GM21528 (cell line): Measurements from ENCODE around the gene NAPB.
"Not testable (repeated sequence)": the region's sequence is repeated elsewhere in the genome, so short reads cannot be mapped to it uniquely, and the experiment has no call there.

ENCODE experiments used
- ATAC-seq: cut with Tn5 transposase; IDR thresholded peaks from one replicate; pipeline ENCODE4 v1.9.1; 2021; ENCODE audit warnings: mild to moderate bottlenecking, moderate library complexity; ENCODE audit not compliant: unreplicated experiment, low FRiP score

NAPB gene

DNA sequence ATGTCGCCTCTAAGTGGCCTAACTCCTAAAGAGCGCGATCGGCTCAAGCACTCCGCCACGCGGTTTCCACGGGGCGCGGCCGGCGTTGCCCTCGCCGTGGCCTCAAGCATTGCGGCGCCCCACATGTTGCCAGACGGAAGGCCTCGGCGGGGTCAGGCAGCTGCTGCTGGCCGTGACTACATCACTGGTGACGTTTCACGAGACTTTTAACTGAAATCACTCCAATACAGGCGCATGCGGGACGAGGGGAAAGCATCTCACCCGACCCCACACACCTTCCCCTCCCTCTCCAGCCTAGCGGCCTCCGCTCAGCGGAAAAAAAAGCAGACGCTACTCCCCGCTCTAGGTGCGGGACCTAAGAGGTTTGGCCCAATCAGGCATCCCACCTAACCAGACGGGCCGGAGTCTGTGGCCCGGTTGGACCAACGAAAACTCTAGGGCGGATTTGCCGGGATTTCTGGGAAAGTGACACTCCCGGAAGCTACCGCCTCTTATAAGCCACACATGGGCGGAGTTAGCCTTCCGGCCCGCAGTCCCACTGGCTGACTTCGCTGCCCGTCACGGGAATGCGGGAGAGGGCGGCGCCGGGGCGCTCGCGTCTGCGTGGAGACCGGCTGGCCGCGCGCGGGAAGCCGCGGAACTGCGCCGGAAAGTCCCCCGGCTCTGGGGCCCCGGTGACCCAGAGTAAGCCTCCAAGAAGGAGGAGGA, 70.9 kb downstream of the NAPB start, which contains the start of gene NXT1:
NXT1 (plus strand) TSS at position 596 of the 708 bp plus-strand sequence. CDS start 3,251 bp downstream, outside the sequence.
- peak; percentile 83 for ATAC-seq

DNA sequence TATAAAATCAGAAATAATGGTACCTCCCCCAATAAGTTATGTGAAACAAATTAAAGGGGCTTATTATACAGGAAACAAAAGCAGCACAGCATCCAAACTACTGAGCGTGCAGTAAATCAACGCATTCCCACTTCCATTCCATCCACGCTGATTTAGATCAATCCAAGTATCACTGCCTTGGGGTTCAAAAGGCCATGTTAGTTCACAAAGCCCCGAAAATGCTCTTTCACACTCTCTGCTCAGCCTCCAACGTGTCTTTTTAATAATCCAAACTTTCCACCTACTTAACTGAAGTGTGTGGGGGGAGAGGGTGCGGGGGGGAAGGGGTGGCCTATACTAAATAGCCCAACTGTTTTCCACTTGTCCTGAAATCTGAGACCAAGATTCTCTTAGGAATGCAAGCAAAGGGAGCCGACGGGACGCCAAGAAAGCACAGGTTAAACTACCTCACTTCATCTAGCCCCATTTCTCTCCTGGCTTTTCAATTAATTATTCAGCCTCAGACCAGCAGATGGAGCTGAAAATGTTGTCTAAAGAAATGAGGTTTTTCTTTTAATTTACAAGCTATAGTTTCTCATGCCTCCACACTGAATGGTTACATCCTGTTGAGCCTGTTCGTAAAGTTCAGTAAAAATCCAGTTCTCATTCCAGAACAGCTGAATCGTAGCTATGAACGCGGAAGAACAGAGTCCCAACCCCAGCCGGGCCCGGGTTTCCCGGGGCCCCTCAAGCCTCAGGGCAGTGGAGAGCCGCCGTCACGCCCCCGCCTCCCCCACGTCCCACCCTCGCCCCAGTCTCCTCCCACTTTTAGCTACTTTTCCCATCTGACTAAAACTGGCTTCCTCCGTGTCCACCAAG, 71.7 kb downstream of the NAPB start:
- ATAC-seq = peak; percentile 41

DNA sequence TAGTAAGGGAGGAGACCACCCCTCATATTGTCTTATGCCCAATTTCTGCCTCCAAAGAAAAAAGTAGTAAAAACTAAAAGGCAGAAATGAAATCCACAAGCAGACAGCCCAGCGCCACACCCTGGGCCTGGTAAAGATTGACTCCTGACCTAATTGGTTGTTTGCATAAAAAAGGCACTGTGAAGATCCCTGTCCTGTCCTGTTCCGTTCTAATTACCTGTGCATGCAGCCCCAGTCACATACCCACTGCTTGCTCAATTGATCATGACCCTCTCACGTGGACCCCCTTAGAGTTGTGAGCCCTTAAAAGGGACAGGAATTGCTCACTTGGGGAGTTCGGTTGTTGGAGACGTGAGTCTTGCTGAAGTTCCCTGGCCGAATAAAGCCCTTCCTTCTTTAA, 72.8 kb downstream of the NAPB start:
- ATAC-seq = not testable (repeated sequence)

DNA sequence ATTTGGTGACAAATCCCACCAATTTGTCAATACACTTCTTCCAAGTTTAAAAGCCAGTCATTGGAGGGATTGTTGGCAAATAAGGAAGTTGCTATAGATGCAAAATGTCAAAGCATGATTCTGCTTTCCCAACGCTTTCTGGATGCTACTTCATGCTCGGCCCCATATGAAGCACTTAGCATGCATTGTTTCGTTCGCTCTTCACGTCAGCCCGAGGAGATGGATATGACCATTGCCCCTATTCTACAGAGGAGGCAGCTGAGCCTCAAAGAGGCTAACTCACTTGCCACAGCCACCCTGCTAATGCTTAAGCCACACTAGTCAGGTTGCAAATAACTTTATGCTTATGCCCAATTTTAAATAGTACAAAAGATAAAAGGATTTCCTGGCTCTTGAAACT, 73.5 kb downstream of the NAPB start:
- ATAC-seq = no peak

DNA sequence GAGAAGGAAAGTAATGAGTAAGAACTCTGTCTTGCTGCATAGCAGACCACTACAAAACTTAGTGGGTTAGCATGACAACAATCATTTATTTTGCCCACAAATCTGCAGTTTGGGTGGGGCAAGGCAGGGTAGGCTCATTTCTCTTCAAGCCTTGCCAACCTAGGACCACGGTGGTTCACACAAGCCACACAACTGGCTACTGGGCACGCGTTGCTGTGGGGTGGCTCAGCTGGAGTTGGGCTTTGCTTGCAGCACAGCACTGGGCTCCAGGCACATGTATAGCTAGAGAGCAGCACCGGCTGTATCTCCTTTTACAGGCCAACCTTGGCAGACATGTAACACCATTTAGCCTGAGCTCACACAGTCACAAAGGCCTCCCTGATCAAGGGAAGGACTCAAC, 75.3 kb downstream of the NAPB start:
- no peak for ATAC-seq

DNA sequence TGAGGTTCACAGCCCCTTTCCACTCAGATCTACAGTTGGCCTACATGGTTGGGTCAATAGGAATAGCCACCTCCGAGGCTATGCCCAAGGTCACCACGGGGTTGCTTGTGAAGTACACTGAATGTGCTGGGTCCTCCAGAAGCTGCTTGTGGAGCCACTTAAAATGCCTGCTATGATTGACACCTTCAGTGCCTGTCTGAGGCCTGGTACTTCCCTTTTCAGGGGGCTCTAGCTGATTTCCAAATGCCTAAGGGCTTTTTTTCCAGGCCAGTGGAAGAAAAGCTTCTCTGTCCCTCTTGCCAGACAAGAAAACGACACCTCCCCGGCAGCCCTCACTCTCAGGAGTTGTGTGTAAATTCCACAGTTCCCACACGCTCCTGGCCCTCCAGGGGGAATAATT, 77.0 kb downstream of the NAPB start:
- ATAC-seq = no peak

DNA sequence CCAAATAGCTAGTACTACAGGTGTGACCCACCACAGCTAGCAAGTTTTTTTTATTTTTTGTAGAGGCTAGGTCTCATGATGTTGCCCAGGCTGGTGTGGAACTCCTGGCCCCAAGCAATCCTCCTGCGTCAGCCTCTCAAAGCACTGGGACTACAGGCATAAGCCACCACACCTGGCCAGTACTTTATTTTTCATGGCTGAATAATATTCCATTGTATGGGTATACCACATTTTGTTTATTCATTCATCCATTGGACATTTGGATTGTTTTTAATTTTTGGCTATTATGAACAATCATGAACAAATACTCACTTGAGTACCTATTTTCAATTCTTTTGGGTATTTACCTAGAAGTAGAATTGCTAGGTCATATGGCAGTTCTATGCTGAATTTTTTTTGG, 77.7 kb downstream of the NAPB start:
- no peak for ATAC-seq

DNA sequence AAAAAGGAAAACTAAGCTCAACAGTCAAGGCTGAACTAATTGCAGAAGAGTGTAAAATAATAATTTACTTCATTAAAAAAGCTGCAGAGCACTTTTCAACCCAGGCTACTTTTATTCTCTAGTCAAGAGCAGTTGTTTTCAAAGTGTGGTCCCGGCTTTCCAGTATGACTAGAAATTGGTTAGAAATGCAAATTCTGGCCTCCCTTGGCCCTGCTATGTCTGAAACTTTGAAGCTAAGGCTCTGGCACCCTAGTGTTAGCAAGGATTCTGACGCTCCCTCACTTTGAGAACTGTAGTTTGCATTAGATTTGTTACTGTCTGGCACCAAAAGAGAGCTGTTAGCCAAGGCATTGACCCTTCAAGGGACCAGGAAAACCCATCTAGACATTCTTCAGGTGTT, 80.2 kb downstream of the NAPB start:
- no peak for ATAC-seq

DNA sequence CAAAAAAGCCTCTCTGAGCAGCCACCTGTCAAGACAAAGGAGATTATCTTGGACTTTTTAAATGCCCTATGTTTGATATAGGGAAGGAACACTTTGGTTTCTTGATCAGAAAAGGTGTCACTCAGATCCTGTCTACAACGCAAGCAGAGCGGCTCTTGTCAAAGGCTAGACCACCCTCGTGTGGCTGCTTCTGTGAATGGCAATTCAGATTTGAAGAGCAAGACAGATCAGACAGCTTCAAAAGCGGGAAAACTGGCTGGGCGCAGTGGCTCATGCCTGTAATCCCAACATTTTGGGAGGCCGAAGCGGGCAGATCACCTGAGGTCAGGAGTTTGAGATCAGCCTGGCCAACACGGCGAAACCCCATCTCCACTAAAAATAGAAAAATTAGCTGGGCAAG, 80.8 kb downstream of the NAPB start:
- no peak for ATAC-seq

DNA sequence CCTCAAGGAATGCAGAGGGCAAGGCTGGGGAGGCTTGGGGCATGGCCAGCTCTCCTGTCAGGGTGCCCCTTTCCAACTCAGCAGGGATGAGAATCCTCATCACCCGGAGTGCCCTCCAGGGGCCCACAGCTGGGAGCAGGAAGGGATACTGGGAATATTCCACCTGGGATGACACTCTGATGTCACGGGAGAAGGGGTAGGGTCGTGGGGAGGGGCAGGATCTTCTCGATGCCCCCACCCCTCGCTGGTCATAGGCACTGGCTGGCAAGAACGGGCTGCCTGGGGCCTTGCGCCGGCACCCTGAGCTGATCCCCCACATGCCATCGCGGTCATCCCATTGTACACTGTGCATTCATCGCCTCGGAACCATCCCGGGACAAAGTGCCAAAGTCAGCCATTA, 81.3 kb downstream of the NAPB start:
- ATAC-seq = no peak

DNA sequence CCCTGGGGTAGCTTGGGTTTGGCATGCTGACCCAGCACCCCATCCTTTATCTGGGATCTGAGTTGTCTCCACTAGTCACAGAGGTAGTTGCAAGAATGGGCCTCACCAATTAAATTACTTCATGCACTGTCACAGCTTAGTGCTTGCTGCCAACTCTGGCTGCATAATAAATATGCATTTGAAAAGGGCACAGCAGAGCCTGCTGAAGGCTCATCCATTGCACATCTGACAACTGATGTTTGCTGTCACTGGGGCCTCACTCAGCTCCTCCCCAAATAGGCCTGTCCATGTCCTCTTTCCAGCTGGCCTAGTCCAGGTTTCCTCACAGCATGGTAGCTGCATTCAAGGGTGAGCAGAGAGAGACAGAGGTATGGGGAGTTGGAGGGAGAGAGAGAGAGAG, 84.0 kb downstream of the NAPB start:
- ATAC-seq = no peak

DNA sequence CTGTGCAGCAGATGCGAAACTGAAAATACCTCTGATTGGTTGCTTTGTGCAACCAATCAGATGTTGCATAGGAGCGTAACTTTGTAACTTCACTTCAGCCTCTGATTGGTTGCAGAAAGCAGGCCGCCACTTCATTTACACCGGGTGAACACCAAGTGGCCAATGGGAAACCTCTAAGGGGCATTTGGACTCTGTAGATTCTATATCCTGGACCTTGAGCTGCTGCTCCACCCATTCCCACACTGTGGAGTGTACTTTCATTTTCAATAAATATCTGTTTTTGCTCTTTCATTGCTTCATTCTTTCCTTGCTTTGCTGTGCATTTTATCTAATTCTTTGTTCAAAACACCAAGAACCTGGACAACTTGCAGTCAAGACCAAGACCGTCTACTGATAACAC, 84.8 kb downstream of the NAPB start:
- ATAC-seq = no peak

DNA sequence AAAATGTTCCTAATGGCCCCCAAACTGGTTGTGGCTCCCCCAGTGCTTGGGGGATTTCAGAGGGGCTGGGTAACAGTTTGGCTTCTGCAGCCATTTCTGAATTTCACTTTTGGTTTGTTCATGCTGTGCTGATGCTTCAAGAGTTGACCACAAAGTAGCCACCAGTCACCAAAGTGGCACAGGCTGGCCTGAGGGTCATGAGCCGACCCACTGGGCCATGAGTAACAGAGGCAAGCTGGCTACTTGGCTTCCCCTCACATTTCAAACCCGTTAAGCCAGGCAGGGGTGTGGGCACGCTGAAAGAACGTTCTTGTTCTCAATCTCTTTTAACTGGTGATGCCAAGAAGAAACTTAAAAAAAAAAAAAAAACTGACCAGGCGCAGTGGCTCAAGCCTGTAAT, 85.8 kb downstream of the NAPB start:
- ATAC-seq = no peak

DNA sequence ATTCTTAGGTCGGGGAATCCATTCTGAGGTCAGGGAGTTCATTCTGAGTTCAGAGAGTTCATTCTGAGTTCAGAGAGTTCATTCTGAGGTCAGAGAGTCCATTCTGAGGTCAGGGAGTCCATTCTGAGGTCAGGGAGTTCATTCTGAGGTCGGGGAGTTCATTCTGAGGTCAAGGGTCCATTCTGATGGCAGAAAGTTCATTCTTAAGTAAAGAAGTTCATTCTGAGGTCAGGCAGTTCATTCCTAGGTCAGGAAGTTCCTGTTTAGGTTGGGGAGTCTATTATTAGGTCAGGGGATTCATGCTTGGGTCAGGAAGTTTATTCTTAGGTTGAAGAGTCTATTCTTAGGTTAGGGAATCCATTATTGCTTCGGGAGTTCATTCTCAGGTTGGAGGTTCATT, 87.2 kb downstream of the NAPB start:
- no peak for ATAC-seq

DNA sequence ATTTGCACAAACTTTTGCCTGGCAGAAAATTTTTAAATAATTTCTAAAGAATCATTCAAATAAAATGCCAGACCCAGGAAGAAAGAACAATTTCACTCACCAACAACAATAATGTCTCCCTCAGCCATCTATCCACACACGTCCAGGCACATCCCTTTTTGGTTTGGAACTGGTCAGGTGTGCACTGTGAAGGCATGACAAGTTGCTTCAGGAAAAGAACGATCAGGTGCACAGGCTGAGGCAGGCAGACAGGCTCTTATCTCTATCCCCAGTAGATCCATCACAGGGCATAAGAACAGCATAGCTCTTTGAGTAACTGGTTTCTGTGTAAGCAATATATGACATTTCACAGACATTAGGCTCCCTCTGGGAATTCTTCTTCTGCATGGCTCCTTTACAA, 88.8 kb downstream of the NAPB start:
- ATAC-seq = no peak

DNA sequence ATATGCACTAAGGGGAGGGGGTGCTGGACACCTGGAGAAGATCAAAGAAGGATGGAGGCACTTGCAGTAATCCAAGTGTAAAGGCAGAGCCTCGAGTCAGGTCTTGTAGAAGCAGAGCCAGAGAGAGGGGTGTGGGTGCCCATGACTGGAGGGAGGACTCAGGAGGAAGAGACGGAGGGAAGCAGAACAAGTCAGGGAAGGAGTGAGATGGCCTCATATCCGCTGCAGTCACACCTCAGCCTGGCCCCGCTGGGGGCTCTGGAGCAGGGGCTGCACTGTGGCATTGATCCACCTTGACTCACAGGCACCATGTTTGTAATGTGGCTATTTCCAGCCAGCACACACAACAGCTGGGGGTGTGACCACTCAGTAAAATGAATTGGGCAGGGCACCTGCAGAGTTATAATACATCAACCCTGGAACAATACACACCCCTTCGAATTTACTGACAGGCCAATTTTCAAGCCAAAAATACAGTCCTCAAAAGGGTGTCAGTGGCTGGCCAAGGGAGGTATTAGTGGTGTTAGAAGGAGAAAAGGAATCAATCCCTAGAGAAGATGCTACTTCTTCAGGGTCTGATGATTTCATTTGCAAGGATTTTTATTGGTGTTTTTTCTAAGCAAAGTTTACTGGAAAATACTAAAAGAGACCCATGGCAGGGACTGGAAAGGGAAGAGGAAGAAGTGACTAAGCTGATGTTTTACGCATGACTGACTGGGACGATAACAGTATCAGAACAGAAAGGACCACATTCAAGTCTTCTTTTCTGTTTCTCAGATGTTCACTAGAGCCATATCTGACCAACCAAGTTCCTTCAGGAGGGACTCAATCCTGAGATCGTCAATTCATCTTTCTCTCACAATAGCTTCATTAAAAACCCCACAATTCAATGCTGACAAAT, 89.6 kb downstream of the NAPB start:
- no peak for ATAC-seq

DNA sequence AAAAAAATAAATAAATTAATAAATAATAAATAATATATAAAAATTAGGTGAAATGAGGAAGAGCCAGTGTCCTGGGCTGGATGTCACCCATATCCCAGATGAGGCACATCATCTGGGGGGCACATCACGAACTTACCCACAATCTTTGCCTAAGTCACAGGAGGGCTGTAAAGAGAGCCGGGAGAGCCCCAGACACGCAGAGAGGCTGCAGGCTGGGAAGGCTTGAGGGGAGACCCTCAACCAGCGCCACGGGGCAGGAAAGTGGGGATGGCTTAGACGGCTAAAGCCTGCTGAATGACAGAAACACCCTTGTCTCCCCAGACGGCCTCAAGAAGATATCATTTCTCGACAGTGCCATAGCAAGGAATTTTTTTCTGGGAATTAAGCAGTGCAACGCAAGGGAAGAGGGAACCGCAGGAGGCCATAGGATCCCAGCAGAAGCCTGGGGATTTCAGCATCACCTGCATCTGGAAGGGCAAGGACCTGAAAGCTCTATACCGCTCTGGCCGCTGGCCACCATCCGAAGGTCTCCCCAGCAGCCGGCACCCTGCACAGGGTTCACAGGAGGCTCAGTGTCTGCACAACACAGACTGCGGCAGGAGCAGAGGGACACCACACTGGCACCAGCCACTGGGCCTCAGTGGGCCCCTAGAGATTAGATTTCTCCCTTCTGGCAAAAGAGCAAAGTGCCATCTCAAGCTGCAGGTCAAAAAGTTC, 93.5 kb downstream of the NAPB start:
- no peak for ATAC-seq

DNA sequence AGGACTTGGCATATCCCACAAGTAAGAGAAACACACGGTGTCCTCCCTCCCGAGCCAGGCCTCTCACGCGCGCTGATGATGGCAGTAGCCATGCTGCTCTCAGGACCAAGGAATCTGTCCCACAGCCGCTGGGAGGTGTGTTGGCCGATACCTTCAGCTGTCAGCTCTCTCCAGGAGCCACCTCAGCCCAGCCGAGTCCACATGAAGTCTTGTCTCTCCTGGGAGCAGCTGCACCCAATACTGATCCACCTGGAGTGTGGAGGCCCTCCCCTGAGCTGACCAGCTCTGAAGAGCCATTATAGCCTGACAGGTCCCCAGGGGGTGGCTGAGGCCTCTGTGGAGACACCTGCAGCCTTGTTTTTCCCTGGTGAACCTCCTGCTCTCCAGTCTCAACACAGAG, 94.5 kb downstream of the NAPB start:
- ATAC-seq = no peak

DNA sequence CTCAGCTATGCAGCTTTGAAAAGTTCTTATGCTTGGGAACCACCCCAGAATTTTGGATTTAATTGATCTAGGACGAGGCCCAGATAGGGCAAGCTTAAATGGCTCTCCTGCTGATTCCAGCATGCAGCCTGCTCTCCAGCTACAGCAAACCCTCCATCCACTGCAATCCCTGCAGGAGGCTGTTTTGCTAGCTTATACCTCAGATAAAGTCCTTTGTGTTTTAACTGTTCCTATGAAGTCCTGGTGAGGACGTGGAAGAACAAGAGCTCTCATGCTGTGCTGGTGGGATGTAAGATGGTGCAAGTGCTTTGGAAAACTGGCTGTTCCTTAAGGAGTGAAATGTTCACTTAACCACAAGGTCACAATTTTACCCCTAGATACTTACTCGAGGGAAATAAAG, 96.2 kb downstream of the NAPB start:
- ATAC-seq = no peak
